H9 (cell line): ENCODE results near the gene ARHGEF7. TPM values are rescaled to one million over a fixed set of nuclear protein-coding genes. Genes with fewer than 3 reads are reported as not detected.

ENCODE experiments used
- DNase-seq: peaks from one replicate; pipeline ENCODE4 v3.0.0-alpha.2; 2017
- H2AFZ ChIP-seq: one replicate; pipeline ENCODE4 v1.6.1; 2013; ENCODE audit warnings: mild to moderate bottlenecking, low read length, control low read depth, moderate library complexity
- H2AK5ac ChIP-seq: 2 replicates; pipeline ENCODE4 v1.6.1; 2013; ENCODE audit warnings: low read length, control low read depth, mixed read lengths; ENCODE audit not compliant: insufficient read length
- H2BK120ac ChIP-seq: one replicate; pipeline ENCODE4 v1.6.1; 2013; ENCODE audit warnings: low read depth, mild to moderate bottlenecking, low read length, control low read depth, inconsistent platforms; ENCODE audit not compliant: poor library complexity, severe bottlenecking
- H2BK12ac ChIP-seq: 2 replicates; pipeline ENCODE4 v1.6.1; 2013; ENCODE audit warnings: low read length, control low read depth, mixed read lengths, low read depth; ENCODE audit not compliant: insufficient read length
- H2BK15ac ChIP-seq: 2 replicates; pipeline ENCODE4 v1.6.1; 2013; ENCODE audit warnings: low read depth, low read length, control low read depth
- H2BK20ac ChIP-seq: one replicate; pipeline ENCODE4 v1.6.1; 2013; ENCODE audit warnings: low read depth, mild to moderate bottlenecking, low read length, control low read depth, inconsistent platforms; ENCODE audit not compliant: poor library complexity, severe bottlenecking
- H2BK5ac ChIP-seq: 2 replicates; pipeline ENCODE4 v1.6.1; 2013; ENCODE audit warnings: low read length, control low read depth, mixed read lengths; ENCODE audit not compliant: insufficient read length
- H3K14ac ChIP-seq: 2 replicates; pipeline ENCODE4 v1.6.1; 2013; ENCODE audit warnings: low read length, control low read depth; ENCODE audit not compliant: insufficient read depth
- H3K18ac ChIP-seq: 2 replicates; pipeline ENCODE4 v1.6.1; 2013; ENCODE audit warnings: low read depth, mild to moderate bottlenecking, mixed read lengths, low read length, control low read depth; ENCODE audit not compliant: insufficient read length
- H3K23ac ChIP-seq: 2 replicates; pipeline ENCODE4 v1.6.1; 2013; ENCODE audit warnings: low read length, control low read depth, mixed read lengths, low read depth; ENCODE audit not compliant: insufficient read length
- H3K23me2 ChIP-seq: 2 replicates; pipeline ENCODE4 v1.6.1; 2013; ENCODE audit warnings: low read depth, mild to moderate bottlenecking, mixed read lengths, low read length, control low read depth; ENCODE audit not compliant: insufficient read length, poor library complexity, severe bottlenecking
- H3K27ac ChIP-seq: 2 replicates; pipeline ENCODE4 v1.5.1; 2013; ENCODE audit warnings: low read length, control low read depth, mixed read lengths, low read depth; ENCODE audit not compliant: insufficient read length
- H3K27me3 ChIP-seq: 2 replicates; pipeline ENCODE4 v1.6.1; 2013; ENCODE audit warnings: low read length, control low read depth, inconsistent platforms; ENCODE audit not compliant: insufficient read depth
- H3K4ac ChIP-seq: 2 replicates; pipeline ENCODE4 v1.6.1; 2013; ENCODE audit warnings: low read depth, mild to moderate bottlenecking, control low read depth, inconsistent platforms, low read length, moderate library complexity
- H3K4me1 ChIP-seq: 2 replicates; pipeline ENCODE4 v1.6.1; 2013; ENCODE audit warnings: low read length, control low read depth, inconsistent platforms; ENCODE audit not compliant: insufficient read depth
- H3K4me2 ChIP-seq: 2 replicates; pipeline ENCODE4 v1.6.1; 2013; ENCODE audit warnings: low read length, control low read depth, mixed read lengths; ENCODE audit not compliant: insufficient read length, insufficient read depth
- H3K56ac ChIP-seq: 2 replicates; pipeline ENCODE4 v1.6.1; 2013; ENCODE audit warnings: low read depth, mild to moderate bottlenecking, mixed read lengths, low read length, control low read depth; ENCODE audit not compliant: insufficient read length
- H3K79me1 ChIP-seq: 2 replicates; pipeline ENCODE4 v1.6.1; 2013; ENCODE audit warnings: low read depth, mild to moderate bottlenecking, moderate library complexity, low read length, control low read depth, inconsistent platforms; ENCODE audit not compliant: insufficient read depth, poor library complexity, severe bottlenecking
- H3K79me2 ChIP-seq: 2 replicates; pipeline ENCODE4 v1.6.1; 2013; ENCODE audit warnings: low read length, control low read depth, inconsistent platforms; ENCODE audit not compliant: insufficient read depth
- H3K9ac ChIP-seq: 2 replicates; pipeline ENCODE4 v1.6.1; 2013; ENCODE audit warnings: low read length, control low read depth, mixed read lengths; ENCODE audit not compliant: insufficient read length; ENCODE audit errors: extremely low read depth
- H3K9me3 ChIP-seq: one replicate; pipeline ENCODE4 v1.6.1; 2013; ENCODE audit warnings: low read depth, low read length, inconsistent platforms; ENCODE audit not compliant: control insufficient read depth
- H3T11ph ChIP-seq: one replicate; pipeline ENCODE4 v1.6.1; 2013; ENCODE audit warnings: mild to moderate bottlenecking, low read length, control low read depth, inconsistent platforms
- H4K20me1 ChIP-seq: one replicate; pipeline ENCODE4 v1.6.1; 2013; ENCODE audit not compliant: control insufficient read depth, insufficient read length, insufficient read depth
- H4K5ac ChIP-seq: 2 replicates; pipeline ENCODE4 v1.6.1; 2013; ENCODE audit warnings: low read depth, mild to moderate bottlenecking, mixed read lengths, low read length, control low read depth; ENCODE audit not compliant: insufficient read length
- H4K8ac ChIP-seq: replicated peaks from 2 replicates; pipeline ENCODE4 v1.6.1; 2013; ENCODE audit warnings: low read length, control low read depth, mixed read lengths, low read depth; ENCODE audit not compliant: insufficient read length
- H4K91ac ChIP-seq: 2 replicates; pipeline ENCODE4 v1.6.1; 2013; ENCODE audit warnings: low read depth, mild to moderate bottlenecking, moderate library complexity, mixed read lengths, low read length, control low read depth; ENCODE audit not compliant: insufficient read length
- H3K27ac Mint-ChIP-seq, 3 experiments: 2 replicates in 2 of 3; 3 replicates in 1 of 3; pipeline ENCODE4 v1.8.0; 2020 to 2021; ENCODE audit warnings: mixed read lengths in 3 of 3, mild to moderate bottlenecking in 1 of 3, moderate library complexity in 1 of 3
- H3K27me3 Mint-ChIP-seq: 2 replicates; pipeline ENCODE4 v1.8.0; 2021; ENCODE audit warnings: low read depth, mild to moderate bottlenecking, moderate library complexity, mixed read lengths
- H3K36me3 Mint-ChIP-seq, 3 experiments: 2 replicates in 2 of 3; 3 replicates in 1 of 3; pipeline ENCODE4 v1.8.0; 2020 to 2021; ENCODE audit warnings: low read depth in 3 of 3, mixed read lengths in 3 of 3; ENCODE audit not compliant: insufficient read depth in 1 of 3
- H3K4me1 Mint-ChIP-seq, 2 experiments: 2 replicates each; pipeline ENCODE4 v1.8.0; 2020; ENCODE audit warnings: mixed read lengths in 2 of 2
- H3K4me3 Mint-ChIP-seq, 2 experiments: 2 replicates in 1 of 2; 3 replicates in 1 of 2; pipeline ENCODE4 v1.8.0; 2020 to 2021; ENCODE audit warnings: mild to moderate bottlenecking in 2 of 2, mixed read lengths in 2 of 2, moderate library complexity in 1 of 2
- H3K9me3 Mint-ChIP-seq, 2 experiments: 2 replicates in 1 of 2; 3 replicates in 1 of 2; pipeline ENCODE4 v1.8.0; 2020; ENCODE audit warnings: mild to moderate bottlenecking in 2 of 2, mixed read lengths in 2 of 2, moderate library complexity in 1 of 2
- WGBS: extraction: QIAGEN DNeasy Blood & Tissue Kit; methylation state at CpG from one replicate; pipeline ENCODE4 v1.1.7; 2013; ENCODE audit warnings: missing lambda C conversion rate, low lambda C conversion rate, mixed read lengths; ENCODE audit not compliant: insufficient read length; ENCODE audit errors: extremely low coverage; 5-methylcytosine and 5-hydroxymethylcytosine counted together
- total RNA-seq: library from RNA; stranded (reverse); gene quantifications from 2 replicates; pipeline ENCODE4 v1.2.1, GENCODE V29; 2021
- TF ChIP-seq, protein P1 (sequence below): fragments of 200-600 bp; sonication (generic); conservative IDR thresholded peaks from 3 replicates; pipeline ENCODE4 v1.8.0; 2021; ENCODE audit warnings: antibody characterized with exemption, mild to moderate bottlenecking

The ARHGEF7 gene
- total RNA-seq, 1 experiment from 2014 or later: 51.9 TPM

- Histone ChIP-seq H3K27ac (no peak overlapping the region), H4K91ac (no peak overlapping the region), H3K9me3 (no peaks in the 10 kb centered on the region), H3K9ac (no peak overlapping the region), H2BK15ac (no peak overlapping the region), H2BK12ac (no peak overlapping the region), H3K4me1 (peaks cover 2% of the 10 kb centered on the region; the same call in 1 of the 2 replicates), H3T11ph (no peak overlapping the region), H3K4ac (no peak overlapping the region), H3K23ac (no peak overlapping the region), H2BK20ac (no peak overlapping the region), H2AFZ (no peak overlapping the region), H3K27me3 (no peaks in the 10 kb centered on the region), H4K5ac (no peak overlapping the region), H3K4me2 (no peak overlapping the region), H3K14ac (no peak overlapping the region), H3K79me1 (peaks cover 12% of the 10 kb centered on the region), H3K23me2 (peaks cover 3% of the 10 kb centered on the region), H2BK5ac (no peak overlapping the region), H3K79me2 (peaks cover 34% of the 10 kb centered on the region; the same call in 1 of the 2 replicates), H3K56ac (no peak overlapping the region), H2BK120ac (no peak overlapping the region), H4K8ac (no peak overlapping the region), H3K18ac (no peak overlapping the region), H4K20me1 (no peaks in the 10 kb centered on the region), H2AK5ac (no peak overlapping the region)
- TF ChIP-seq, protein P1, sequence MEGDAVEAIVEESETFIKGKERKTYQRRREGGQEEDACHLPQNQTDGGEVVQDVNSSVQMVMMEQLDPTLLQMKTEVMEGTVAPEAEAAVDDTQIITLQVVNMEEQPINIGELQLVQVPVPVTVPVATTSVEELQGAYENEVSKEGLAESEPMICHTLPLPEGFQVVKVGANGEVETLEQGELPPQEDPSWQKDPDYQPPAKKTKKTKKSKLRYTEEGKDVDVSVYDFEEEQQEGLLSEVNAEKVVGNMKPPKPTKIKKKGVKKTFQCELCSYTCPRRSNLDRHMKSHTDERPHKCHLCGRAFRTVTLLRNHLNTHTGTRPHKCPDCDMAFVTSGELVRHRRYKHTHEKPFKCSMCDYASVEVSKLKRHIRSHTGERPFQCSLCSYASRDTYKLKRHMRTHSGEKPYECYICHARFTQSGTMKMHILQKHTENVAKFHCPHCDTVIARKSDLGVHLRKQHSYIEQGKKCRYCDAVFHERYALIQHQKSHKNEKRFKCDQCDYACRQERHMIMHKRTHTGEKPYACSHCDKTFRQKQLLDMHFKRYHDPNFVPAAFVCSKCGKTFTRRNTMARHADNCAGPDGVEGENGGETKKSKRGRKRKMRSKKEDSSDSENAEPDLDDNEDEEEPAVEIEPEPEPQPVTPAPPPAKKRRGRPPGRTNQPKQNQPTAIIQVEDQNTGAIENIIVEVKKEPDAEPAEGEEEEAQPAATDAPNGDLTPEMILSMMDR: no peak
- Mint-ChIP-seq H3K36me3 (peaks cover 0 to under 1% (median 0%) of the 10 kb centered on the region in 3 experiments; a peak in 2 of 7 replicates), H3K4me1 (peaks cover 28 to 30% of the 10 kb centered on the region in 2 experiments), H3K27me3 (no peaks in the 10 kb centered on the region; the same call in 1 of the 2 replicates), H3K27ac (no peak overlapping the region), H3K4me3 (no peak overlapping the region), H3K9me3 (no peaks in the 10 kb centered on the region)
- no peak for DNase-seq
- no CpG with 5 or more reads among the region's 6 CpGs for WGBS
Observed at GRCh38 chr13:111183087-111183645, 68.1 kb downstream of the ARHGEF7 start.
